OCI-LY3 (cell line): ENCODE results near the gene SLCO2A1.

Source experiments
- H2AFZ ChIP-seq: fragments of 200-600, 300-600 bp; shearing (Covaris generic); 2 replicates; pipeline ENCODE4 v1.6.0; 2014; ENCODE audit warnings: antibody characterized with exemption, low read depth, low read length
- H3K27ac ChIP-seq: fragments of 200-600, 300-600 bp; sonication (generic); 2 replicates; pipeline ENCODE4 v1.5.1; 2014; ENCODE audit warnings: mild to moderate bottlenecking, low read length, moderate library complexity, mixed read lengths
- H3K27me3 ChIP-seq: fragments of 200-600, 300-600 bp; sonication (generic); 2 replicates; pipeline ENCODE4 v1.6.1; 2014; ENCODE audit warnings: low read depth, low read length, mixed read lengths
- H3K36me3 ChIP-seq: fragments of 200-600, 300-600 bp; sonication (generic); replicated peaks from 2 replicates; pipeline ENCODE3; 2014; ENCODE audit warnings: low read depth, low read length, mixed read lengths
- H3K4me1 ChIP-seq: fragments of 300-600, 200-600 bp; sonication (generic); 2 replicates; pipeline ENCODE4 v1.6.1; 2014; ENCODE audit warnings: low read length, mixed read lengths
- H3K4me2 ChIP-seq: fragments of 200-600, 300-600 bp; sonication (generic); 2 replicates; pipeline ENCODE4 v1.6.1; 2014; ENCODE audit warnings: low read length, mixed read lengths
- H3K4me3 ChIP-seq: fragments of 300-600, 200-600 bp; sonication (generic); 2 replicates; pipeline ENCODE4 v1.5.1; 2014; ENCODE audit warnings: antibody characterized with exemption, mild to moderate bottlenecking, low read length, moderate library complexity
- H3K79me2 ChIP-seq: fragments of 300-600, 200-600 bp; shearing (Covaris generic); 2 replicates; pipeline ENCODE4 v1.6.1; 2014; ENCODE audit warnings: mild to moderate bottlenecking, low read length, mixed read lengths
- H3K9ac ChIP-seq: fragments of 300-600, 200-600 bp; shearing (Covaris generic); 2 replicates; pipeline ENCODE4 v1.6.0; 2014; ENCODE audit warnings: mild to moderate bottlenecking, low read length, moderate library complexity
- H3K9me3 ChIP-seq: fragments of 200-600, 300-600 bp; shearing (Covaris generic); 2 replicates; pipeline ENCODE4 v1.6.1; 2014; ENCODE audit warnings: low read length, mixed read lengths; ENCODE audit not compliant: insufficient read depth
- H4K20me1 ChIP-seq: fragments of 200-600, 300-600 bp; sonication (generic); 2 replicates; pipeline ENCODE4 v1.6.1; 2016; ENCODE audit warnings: low read length, mixed read lengths; ENCODE audit not compliant: insufficient read depth
- CTCF ChIP-seq: fragments of 200-600, 300-600 bp; sonication (generic); IDR thresholded peaks from 2 replicates; pipeline ENCODE4 v1.5.1; 2014; ENCODE audit warnings: antibody characterized with exemption, low read length, low read depth
- EZH2phosphoT487 ChIP-seq: fragments of 200-600 bp; shearing (Covaris generic); IDR thresholded peaks from 2 replicates; pipeline ENCODE4 v1.6.1; 2018; ENCODE audit warnings: antibody characterized with exemption, mixed run types, low read depth

SLCO2A1 gene

GRCh38 chr3:133887803-133888703, 141.7 kb downstream of the SLCO2A1 start:
- TF ChIP-seq CTCF (no peak), EZH2phosphoT487 (no peak)
- Histone ChIP-seq H3K4me2 (no peak overlapping the region), H3K36me3 (no peaks in the 10 kb centered on the region), H3K4me3 (no peak overlapping the region), H3K27ac (no peak overlapping the region), H4K20me1 (no peaks in the 10 kb centered on the region), H3K4me1 (peaks cover 5% of the 10 kb centered on the region), H3K9ac (no peak overlapping the region), H3K9me3 (no peaks in the 10 kb centered on the region), H3K27me3 (peaks cover 16% of the 10 kb centered on the region), H2AFZ (no peak overlapping the region), H3K79me2 (no peaks in the 10 kb centered on the region)

GRCh38 chr3:133887074-133887802, 142.5 kb downstream of the SLCO2A1 start:
- Histone ChIP-seq H3K27ac (no peak overlapping the region), H2AFZ (no peak overlapping the region), H4K20me1 (no peaks in the 10 kb centered on the region), H3K4me2 (no peak overlapping the region), H3K4me3 (no peak overlapping the region), H3K27me3 (peaks cover 17% of the 10 kb centered on the region), H3K9ac (no peak overlapping the region), H3K79me2 (no peaks in the 10 kb centered on the region), H3K36me3 (no peaks in the 10 kb centered on the region), H3K4me1 (peaks cover 5% of the 10 kb centered on the region), H3K9me3 (no peaks in the 10 kb centered on the region)
- TF ChIP-seq EZH2phosphoT487 (no peak), CTCF (no peak)

GRCh38 chr3:133886031-133886722, 143.5 kb downstream of the SLCO2A1 start:
- H4K20me1 ChIP-seq = no peaks in the 10 kb centered on the region

More at GRCh38 chr3:133886031-133886722, 143.5 kb downstream of the SLCO2A1 start:
- Histone ChIP-seq H3K9me3 (no peaks in the 10 kb centered on the region), H3K4me2 (no peak overlapping the region), H3K36me3 (no peaks in the 10 kb centered on the region), H3K27me3 (peaks cover 17% of the 10 kb centered on the region), H2AFZ (no peak overlapping the region), H3K4me1 (peaks cover 5% of the 10 kb centered on the region), H3K4me3 (no peak overlapping the region), H3K79me2 (no peaks in the 10 kb centered on the region), H3K9ac (no peak overlapping the region), H3K27ac (no peak overlapping the region)
- TF ChIP-seq CTCF = no peak
- TF ChIP-seq EZH2phosphoT487 = no peak
